Measurements from ENCODE around the gene RASA3. TPM values are rescaled to one million over a fixed set of nuclear protein-coding genes. Genes with fewer than 3 reads are reported as not detected.
"Not testable (repeated sequence)": the region's sequence is repeated elsewhere in the genome, so short reads cannot be mapped to it uniquely, and the experiment has no call there.

The RASA3 gene
- total RNA-seq, 2 experiments from 2014 or later = 65.6 to 73.9 TPM

GRCh38 chr13:113996081-113996911, 136.1 kb downstream of the RASA3 start:
- H3K27ac Mint-ChIP-seq = no peak overlapping the region
- H3K4me1 Mint-ChIP-seq = peaks cover 2% of the 10 kb centered on the region
- H3K36me3 Mint-ChIP-seq = peaks cover 9% of the 10 kb centered on the region
- ATAC-seq (ENCODE audit: low read depth) = no peak
- no peaks in the 10 kb centered on the region for H3K27me3 Mint-ChIP-seq
- no peak overlapping the region for H3K4me3 Mint-ChIP-seq
- POLR2A ChIA-PET = no interaction called here
- DNase-seq = peak; percentile 22
- H3K9me3 Mint-ChIP-seq = peaks cover 3% of the 10 kb centered on the region

GRCh38 chr13:113995051-113995601, 137.3 kb downstream of the RASA3 start:
- peaks cover 16% of the 10 kb centered on the region for H3K36me3 Mint-ChIP-seq
- ATAC-seq (ENCODE audit: low read depth) (no peak), DNase-seq (peak; percentile 22)
- peaks cover 3% of the 10 kb centered on the region for H3K9me3 Mint-ChIP-seq
- H3K27ac Mint-ChIP-seq = no peak overlapping the region
- POLR2A ChIA-PET = no interaction called here
- H3K27me3 Mint-ChIP-seq = no peaks in the 10 kb centered on the region
- peaks cover 2% of the 10 kb centered on the region for H3K4me1 Mint-ChIP-seq
- no peak overlapping the region for H3K4me3 Mint-ChIP-seq

GRCh38 chr13:113992276-113993005, 140.0 kb downstream of the RASA3 start:
- H3K27ac Mint-ChIP-seq = no peak overlapping the region

GRCh38 chr13:113991676-113992179, 140.7 kb downstream of the RASA3 start:
- H3K9me3 Mint-ChIP-seq = peaks cover 14% of the 10 kb centered on the region
- H3K4me3 Mint-ChIP-seq = no peak overlapping the region
- DNase-seq (no peak), ATAC-seq (ENCODE audit: low read depth) (no peak)
- H3K4me1 Mint-ChIP-seq = peaks cover 6% of the 10 kb centered on the region
- no peaks in the 10 kb centered on the region for H3K27me3 Mint-ChIP-seq
- POLR2A ChIA-PET = no interaction called here
- H3K27ac Mint-ChIP-seq = no peak overlapping the region
- H3K36me3 Mint-ChIP-seq = peaks cover 32% of the 10 kb centered on the region

More at GRCh38 chr13:113992276-113993005, 140.0 kb downstream of the RASA3 start:
- DNase-seq (no peak), ATAC-seq (ENCODE audit: low read depth) (no peak)
- no peak overlapping the region for H3K4me3 Mint-ChIP-seq
- no peaks in the 10 kb centered on the region for H3K27me3 Mint-ChIP-seq
- H3K36me3 Mint-ChIP-seq = peaks cover 32% of the 10 kb centered on the region
- POLR2A ChIA-PET = no interaction called here
- H3K4me1 Mint-ChIP-seq = peaks cover 6% of the 10 kb centered on the region
- peaks cover 14% of the 10 kb centered on the region for H3K9me3 Mint-ChIP-seq

GRCh38 chr13:113991191-113991669, 141.2 kb downstream of the RASA3 start:
- Mint-ChIP-seq H3K27me3 (no peaks in the 10 kb centered on the region), H3K4me1 (peaks cover 6% of the 10 kb centered on the region), H3K27ac (no peak overlapping the region), H3K4me3 (no peak overlapping the region), H3K36me3 (peaks cover 32% of the 10 kb centered on the region), H3K9me3 (peaks cover 14% of the 10 kb centered on the region)
- DNase-seq = no peak
- POLR2A ChIA-PET = no interaction called here
- ATAC-seq (ENCODE audit: low read depth) = no peak

GRCh38 chr13:113990321-113990837, 142.0 kb downstream of the RASA3 start:
- H3K36me3 Mint-ChIP-seq = peaks cover 32% of the 10 kb centered on the region

GRCh38 chr13:113989585-113990300, 142.7 kb downstream of the RASA3 start:
- Mint-ChIP-seq H3K27me3 (no peaks in the 10 kb centered on the region), H3K9me3 (peaks cover 14% of the 10 kb centered on the region), H3K4me3 (no peak overlapping the region), H3K4me1 (peaks cover 6% of the 10 kb centered on the region), H3K27ac (peak overlapping the region; percentile 42), H3K36me3 (peaks cover 32% of the 10 kb centered on the region)
- DNase-seq (peak; percentile 19), ATAC-seq (ENCODE audit: low read depth) (no peak)
- POLR2A ChIA-PET = no interaction called here

More at GRCh38 chr13:113990321-113990837, 142.0 kb downstream of the RASA3 start:
- H3K9me3 Mint-ChIP-seq = peaks cover 14% of the 10 kb centered on the region
- POLR2A ChIA-PET = no interaction called here
- DNase-seq = peak; percentile 22
- no peak for ATAC-seq (ENCODE audit: low read depth)
- no peak overlapping the region for H3K27ac Mint-ChIP-seq
- peaks cover 6% of the 10 kb centered on the region for H3K4me1 Mint-ChIP-seq
- no peak overlapping the region for H3K4me3 Mint-ChIP-seq
- no peaks in the 10 kb centered on the region for H3K27me3 Mint-ChIP-seq

- H3K4me1 Mint-ChIP-seq; POLR2A ChIA-PET; H3K27ac Mint-ChIP-seq; DNase-seq; ATAC-seq (ENCODE audit: low read depth); H3K4me3 Mint-ChIP-seq; H3K27me3 Mint-ChIP-seq: not testable (repeated sequence)
- Mint-ChIP-seq H3K9me3 (peaks cover 16% of the 10 kb centered on the region), H3K36me3 (peaks cover 36% of the 10 kb centered on the region)
Observed at GRCh38 chr13:113988859-113989258, 143.6 kb downstream of the RASA3 start.

GRCh38 chr13:113982296-113982661, 150.1 kb downstream of the RASA3 start:
- peak; percentile 21 for DNase-seq
- Mint-ChIP-seq H3K27me3 (no peaks in the 10 kb centered on the region), H3K9me3 (peaks cover 2% of the 10 kb centered on the region), H3K27ac (no peak overlapping the region), H3K4me1 (peaks cover 1% of the 10 kb centered on the region), H3K4me3 (no peak overlapping the region), H3K36me3 (peaks cover 14% of the 10 kb centered on the region)
- ATAC-seq (ENCODE audit: low read depth) = no peak
- POLR2A ChIA-PET = no interaction called here

GRCh38 chr13:113981611-113982295, 150.7 kb downstream of the RASA3 start:
- POLR2A ChIA-PET = no interaction called here
- peaks cover 14% of the 10 kb centered on the region for H3K36me3 Mint-ChIP-seq
- H3K9me3 Mint-ChIP-seq = peaks cover 2% of the 10 kb centered on the region
- DNase-seq (peak; percentile 23), ATAC-seq (ENCODE audit: low read depth) (no peak)
- peaks cover 1% of the 10 kb centered on the region for H3K4me1 Mint-ChIP-seq
- H3K4me3 Mint-ChIP-seq = no peak overlapping the region
- no peak overlapping the region for H3K27ac Mint-ChIP-seq
- H3K27me3 Mint-ChIP-seq = no peaks in the 10 kb centered on the region

GRCh38 chr13:113981194-113981605, 151.2 kb downstream of the RASA3 start:
- no peak for DNase-seq
- Mint-ChIP-seq H3K36me3 (peaks cover 14% of the 10 kb centered on the region), H3K4me3 (no peak overlapping the region), H3K27me3 (no peaks in the 10 kb centered on the region), H3K27ac (no peak overlapping the region), H3K4me1 (peaks cover 1% of the 10 kb centered on the region), H3K9me3 (peaks cover 2% of the 10 kb centered on the region)
- no peak for ATAC-seq (ENCODE audit: low read depth)
- POLR2A ChIA-PET = no interaction called here

GRCh38 chr13:113980489-113981064, 151.8 kb downstream of the RASA3 start:
- Mint-ChIP-seq H3K4me3 (no peak overlapping the region), H3K4me1 (peaks cover 1% of the 10 kb centered on the region), H3K27me3 (no peaks in the 10 kb centered on the region), H3K9me3 (peaks cover 2% of the 10 kb centered on the region), H3K36me3 (peaks cover 14% of the 10 kb centered on the region), H3K27ac (no peak overlapping the region)
- POLR2A ChIA-PET = no interaction called here
- ATAC-seq (ENCODE audit: low read depth) (no peak), DNase-seq (no peak)

Data from activated naive CD8-positive, alpha-beta T cell treated with anti-CD3 and anti-CD28 coated beads, Interleukin-2, amount 10 ng/mL, durations not matched to agents 7 days and 5 days (primary cell).